ENCODE measurements around the gene FNDC10. TPM values are rescaled to one million over a fixed set of nuclear protein-coding genes. Genes with fewer than 3 reads are reported as not detected.

FNDC10 gene
- total and polyA plus RNA-seq, 7 donors: 0.15 to 0.96 (median 0.63) TPM; not detected in 1

DNA sequence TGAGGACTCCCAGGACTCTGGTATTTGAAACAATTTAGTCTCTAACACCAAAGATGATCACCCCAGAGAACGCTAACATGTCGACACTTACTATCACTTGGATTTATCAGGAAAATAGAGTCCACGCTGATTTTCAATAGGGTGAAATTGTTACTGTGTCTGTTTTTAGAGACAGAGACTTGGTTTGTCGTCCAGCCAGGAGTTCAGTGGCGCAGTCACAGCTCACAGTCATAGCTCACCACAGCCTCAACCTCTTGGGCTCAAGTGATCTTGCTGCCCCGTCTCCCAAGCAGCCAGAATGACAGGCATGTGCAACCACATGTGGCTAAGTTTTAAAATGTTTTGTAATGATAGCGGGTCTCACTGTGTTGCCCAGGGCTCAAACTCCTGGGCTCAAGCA is 30.6 kb downstream of the FNDC10 start:
- ATAC-seq: peak; percentile 37 to 52 (median 47)
- no peaks in the 10 kb centered on the region for H3K9me3 ChIP-seq
- peaks cover 8 to 39% of the 10 kb centered on the region in 2 donors for H3K36me3 ChIP-seq (ENCODE audit: insufficient read depth in 1 of 2, low read depth in 1 of 2)
- H3K4me3 ChIP-seq: no peak overlapping the region
- 59 to 82% (median 61%) methylated on average over 7 of the region's 7 CpGs for WGBS, 3 donors
- H3K27me3 ChIP-seq (ENCODE audit: insufficient read depth in 3 of 3, low read length in 2 of 3): no peaks in the 10 kb centered on the region
- intact Hi-C loops (cut with DNase I): no loop called here
- H3K4me1 ChIP-seq: peaks cover 50% of the 10 kb centered on the region
- DNase-seq: no peak
- TF ChIP-seq, protein P1, sequence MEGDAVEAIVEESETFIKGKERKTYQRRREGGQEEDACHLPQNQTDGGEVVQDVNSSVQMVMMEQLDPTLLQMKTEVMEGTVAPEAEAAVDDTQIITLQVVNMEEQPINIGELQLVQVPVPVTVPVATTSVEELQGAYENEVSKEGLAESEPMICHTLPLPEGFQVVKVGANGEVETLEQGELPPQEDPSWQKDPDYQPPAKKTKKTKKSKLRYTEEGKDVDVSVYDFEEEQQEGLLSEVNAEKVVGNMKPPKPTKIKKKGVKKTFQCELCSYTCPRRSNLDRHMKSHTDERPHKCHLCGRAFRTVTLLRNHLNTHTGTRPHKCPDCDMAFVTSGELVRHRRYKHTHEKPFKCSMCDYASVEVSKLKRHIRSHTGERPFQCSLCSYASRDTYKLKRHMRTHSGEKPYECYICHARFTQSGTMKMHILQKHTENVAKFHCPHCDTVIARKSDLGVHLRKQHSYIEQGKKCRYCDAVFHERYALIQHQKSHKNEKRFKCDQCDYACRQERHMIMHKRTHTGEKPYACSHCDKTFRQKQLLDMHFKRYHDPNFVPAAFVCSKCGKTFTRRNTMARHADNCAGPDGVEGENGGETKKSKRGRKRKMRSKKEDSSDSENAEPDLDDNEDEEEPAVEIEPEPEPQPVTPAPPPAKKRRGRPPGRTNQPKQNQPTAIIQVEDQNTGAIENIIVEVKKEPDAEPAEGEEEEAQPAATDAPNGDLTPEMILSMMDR (IDR thresholded peaks at IDR 0.05): no peak
- H3K27ac ChIP-seq: peak overlapping the region; percentile 89

DNA sequence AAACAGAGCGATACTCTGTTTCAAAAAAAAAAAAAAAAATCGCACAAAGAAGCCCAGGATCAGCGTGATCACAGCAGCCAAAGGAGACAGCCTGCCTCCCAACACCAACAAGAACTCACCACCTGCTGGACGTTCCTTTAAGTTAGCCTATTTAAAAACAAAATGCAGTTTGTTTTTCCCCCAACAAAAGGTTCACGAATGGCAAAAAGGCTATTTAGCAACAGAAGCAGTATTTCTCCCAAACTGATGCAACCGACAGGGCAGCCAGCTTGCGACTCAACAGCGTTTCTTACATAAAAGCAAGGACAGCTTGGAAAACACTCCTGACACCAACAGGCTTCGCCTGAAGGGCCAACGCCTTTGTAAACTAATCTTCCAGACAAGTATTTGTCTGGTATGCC is 32.0 kb downstream of the FNDC10 start:
- DNase-seq: no peak
- H3K27ac ChIP-seq: peak overlapping the region; percentile 89
- H3K36me3 ChIP-seq (ENCODE audit: insufficient read depth in 1 of 2, low read depth in 1 of 2): peaks cover 8 to 54% of the 10 kb centered on the region in 2 donors
- H3K4me1 ChIP-seq: peaks cover 42% of the 10 kb centered on the region
- TF ChIP-seq, protein P1 (IDR thresholded peaks at IDR 0.05): no peak
- H3K27me3 ChIP-seq (ENCODE audit: insufficient read depth in 3 of 3, low read length in 2 of 3): no peaks in the 10 kb centered on the region
- H3K4me3 ChIP-seq: peak overlapping the region; percentile 41
- H3K9me3 ChIP-seq: no peaks in the 10 kb centered on the region
- peak in 1 of 4 donors; percentile 14 for ATAC-seq
- intact Hi-C loops (cut with DNase I): no loop called here
- 27 to 52% (median 32%) methylated on average over 9 to 10 of the region's 10 CpGs for WGBS, 3 donors

DNA sequence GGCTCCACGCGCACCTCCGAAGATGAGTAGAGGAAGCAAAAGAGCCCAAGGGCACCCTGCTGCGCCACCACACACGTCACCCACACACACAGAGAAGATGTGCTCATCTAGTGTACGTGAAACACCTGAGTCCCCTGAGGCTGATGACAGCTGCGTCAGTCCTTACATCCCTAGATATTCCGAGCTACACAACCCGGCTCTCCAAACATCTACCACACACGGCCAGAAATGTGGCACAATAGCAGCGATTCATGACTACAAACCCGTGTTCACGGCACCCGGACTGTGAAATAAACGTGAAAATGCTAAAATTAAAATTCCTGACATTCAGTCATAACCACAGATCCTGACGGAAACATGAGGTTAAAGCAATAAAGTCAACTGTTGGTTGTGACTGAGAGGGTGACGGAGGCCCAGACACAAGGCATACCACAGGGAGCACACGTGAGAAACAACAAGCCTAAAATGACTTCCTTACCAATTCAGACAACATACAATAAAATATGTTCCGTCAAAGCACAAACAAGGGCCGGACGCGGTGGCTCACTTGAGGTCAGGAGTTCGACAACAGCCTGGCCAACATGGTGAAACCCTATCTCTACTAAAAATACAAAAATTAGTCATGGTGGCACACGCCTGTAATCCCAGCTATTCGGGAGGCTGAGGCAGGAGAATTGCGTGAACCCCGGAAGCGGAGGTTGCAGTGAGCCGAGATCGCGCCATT is 32.6 kb downstream of the FNDC10 start:
- peak; percentile 70 to 82 (median 76) for ATAC-seq
- Histone ChIP-seq H3K27me3 (ENCODE audit: insufficient read depth in 3 of 3, low read length in 2 of 3) (no peaks in the 10 kb centered on the region), H3K4me1 (peaks cover 41% of the 10 kb centered on the region), H3K9me3 (no peaks in the 10 kb centered on the region), H3K36me3 (ENCODE audit: insufficient read depth in 1 of 2, low read depth in 1 of 2) (peaks cover 8 to 55% of the 10 kb centered on the region in 2 donors), H3K4me3 (peak overlapping the region; percentile 41), H3K27ac (peak overlapping the region; percentile 89)
- TF ChIP-seq, protein P1 (IDR thresholded peaks at IDR 0.05): no peak
- peak; percentile 35 to 84 for DNase-seq
- WGBS, 3 donors: 34 to 64% (median 38%) methylated on average over 31 of the region's 31 CpGs
- intact Hi-C loops (cut with DNase I): no loop called here

DNA sequence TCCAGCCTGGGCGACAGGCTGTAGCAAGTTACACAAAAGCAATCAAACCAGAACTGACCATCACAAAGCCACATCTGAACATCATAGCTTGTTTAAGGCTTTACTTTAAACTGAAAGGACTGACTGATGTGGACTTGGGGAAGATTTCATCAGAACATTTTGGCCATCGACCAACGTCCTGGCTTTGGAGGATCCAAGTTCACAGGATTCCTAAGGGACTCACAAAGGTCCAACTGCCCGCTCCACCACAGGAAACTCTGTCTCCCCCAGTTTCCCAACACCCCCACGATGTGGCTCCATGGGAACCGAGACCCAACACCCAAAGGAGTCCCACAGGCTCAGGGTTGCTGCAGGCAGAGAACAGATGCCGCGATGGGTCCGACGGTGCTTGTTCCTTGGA is 34.6 kb downstream of the FNDC10 start:
- no peak for ATAC-seq
- Histone ChIP-seq H3K36me3 (ENCODE audit: insufficient read depth in 1 of 2, low read depth in 1 of 2) (peaks cover 8 to 65% of the 10 kb centered on the region in 2 donors), H3K4me1 (peaks cover 41% of the 10 kb centered on the region), H3K4me3 (no peak overlapping the region), H3K27me3 (ENCODE audit: insufficient read depth in 3 of 3, low read length in 2 of 3) (no peaks in the 10 kb centered on the region), H3K9me3 (no peaks in the 10 kb centered on the region), H3K27ac (peak overlapping the region; percentile 89)
- TF ChIP-seq, protein P1 (IDR thresholded peaks at IDR 0.05): no peak
- WGBS, 3 donors: 83 to 84% (median 83%) methylated on average over 10 of the region's 10 CpGs
- DNase-seq: no peak
- intact Hi-C loops (cut with DNase I): no loop called here

Measured in psoas muscle (tissue), 8 donors.